B cell (primary cell): ENCODE data around the gene TMC1. TPM values are rescaled to one million over a fixed set of nuclear protein-coding genes. Genes with fewer than 3 reads are reported as not detected.

Experiments
- ATAC-seq: fragments of 200-7000 bp; cut with Tn5 transposase; one replicate; pipeline ENCODE4 v1.10.0; 2021; ENCODE audit warnings: low read depth, mild to moderate bottlenecking, moderate number of reproducible peaks, moderate library complexity
- CTCF ChIA-PET: fragments of 350-600 bp; sonication (Branson Sonifier 250); formaldehyde crosslinking; loops from one replicate; lab custom pipeline; 2021; ENCODE audit warnings: antibody characterized with exemption, inconsistent platforms; lab: Charles Lee
- POLR2A ChIA-PET: fragments of 350-600 bp; sonication (Branson Sonifier 250); formaldehyde crosslinking; loops from one replicate; lab custom pipeline; 2021; ENCODE audit warnings: antibody characterized with exemption; lab: Charles Lee
- DNase-seq: peaks from one replicate; pipeline ENCODE4 v3.0.0; 2013
- H2AFZ ChIP-seq: 2 replicates; pipeline ENCODE4 v1.6.1; 2012; ENCODE audit warnings: mild to moderate bottlenecking, low read depth, low read length; ENCODE audit not compliant: insufficient read depth, poor library complexity, severe bottlenecking
- H3K27ac ChIP-seq, 2 donors: 1 replicate in 1 of 2; 2 replicates in 1 of 2; pipeline ENCODE4 v1.5.1; 2012 to 2013; ENCODE audit warnings: low read length in 2 of 2, mild to moderate bottlenecking in 2 of 2, moderate library complexity in 1 of 2
- H3K27me3 ChIP-seq, 4 experiments: fragments of 200-600 bp in 1 of 4; sonication (generic) in 1 of 4; replicated peaks in 1 of 4; 1 replicate in 2 of 4; 2 replicates in 2 of 4; pipeline versions ENCODE4 v1.6.1 to v1.7.0; 2013 to 2016; ENCODE audit warnings: low read length in 3 of 4, mild to moderate bottlenecking in 2 of 4, mixed read lengths in 1 of 4, moderate library complexity in 1 of 4; ENCODE audit not compliant: insufficient read depth in 4 of 4, control insufficient read depth in 3 of 4; ENCODE audit errors: control extremely low read depth in 1 of 4
- H3K36me3 ChIP-seq, 2 experiments: replicated peaks in 1 of 2; 1 replicate in 1 of 2; 2 replicates in 1 of 2; pipeline versions ENCODE4 v1.6.1 to v1.7.1; 2013; ENCODE audit warnings: low read length in 1 of 2; ENCODE audit not compliant: insufficient read depth in 2 of 2, control insufficient read depth in 1 of 2; ENCODE audit errors: control extremely low read depth in 1 of 2, extremely low read depth in 1 of 2
- H3K4me1 ChIP-seq, 2 donors: fragments of 200-600 bp in 1 of 2; sonication (generic) in 1 of 2; 1 replicate in 1 of 2; 2 replicates in 1 of 2; pipeline versions ENCODE4 v1.5.1 to v1.6.1; 2013 to 2017; ENCODE audit warnings: low read length in 2 of 2; ENCODE audit not compliant: control insufficient read depth in 2 of 2, insufficient read depth in 2 of 2
- H3K4me2 ChIP-seq: replicated peaks from 2 replicates; pipeline ENCODE3; 2012; ENCODE audit warnings: mild to moderate bottlenecking, low read depth, low read length; ENCODE audit not compliant: poor library complexity, severe bottlenecking
- H3K4me3 ChIP-seq, 5 experiments: fragments of 200-600 bp in 1 of 5; sonication (generic) in 1 of 5; 1 replicate in 3 of 5; 2 replicates in 2 of 5; pipeline versions ENCODE4 v1.5.1 to v1.7.0; 2011 to 2016; ENCODE audit warnings: low read length in 4 of 5, mild to moderate bottlenecking in 4 of 5, low read depth in 2 of 5, control low read depth in 1 of 5, moderate library complexity in 1 of 5; ENCODE audit not compliant: insufficient read depth in 1 of 5; ENCODE audit errors: control extremely low read depth in 1 of 5, extremely low read depth in 1 of 5
- H3K79me2 ChIP-seq: fragments of 200-600 bp; sonication (generic); one replicate; pipeline ENCODE4 v1.6.0; 2016; ENCODE audit warnings: low read length; ENCODE audit not compliant: control insufficient read depth, insufficient read depth
- H3K9ac ChIP-seq: fragments of 200-600 bp; sonication (generic); 2 replicates; pipeline ENCODE4 v1.6.1; 2017; ENCODE audit warnings: mild to moderate bottlenecking, low read length, moderate library complexity
- H3K9me3 ChIP-seq, 3 donors: one replicate each; pipeline versions ENCODE4 v1.6.1 to v1.7.1; 2013; ENCODE audit warnings: low read length in 2 of 3; ENCODE audit not compliant: control insufficient read depth in 2 of 3, insufficient read depth in 1 of 3; ENCODE audit errors: control extremely low read depth in 1 of 3
- H4K20me1 ChIP-seq: 2 replicates; pipeline ENCODE4 v1.6.0; 2012; ENCODE audit warnings: mild to moderate bottlenecking, low read length; ENCODE audit not compliant: insufficient read depth, control insufficient read depth, poor library complexity, severe bottlenecking
- H3K27ac Mint-ChIP-seq: one replicate; pipeline ENCODE4 v1.8.0; 2021; ENCODE audit warnings: mixed read lengths
- H3K27me3 Mint-ChIP-seq: one replicate; pipeline ENCODE4 v1.8.0; 2021; ENCODE audit warnings: mixed read lengths
- H3K4me1 Mint-ChIP-seq: one replicate; pipeline ENCODE4 v1.8.0; 2021; ENCODE audit warnings: mixed read lengths
- H3K4me3 Mint-ChIP-seq: one replicate; pipeline ENCODE4 v1.8.0; 2021; ENCODE audit warnings: mixed read lengths
- H3K9me3 Mint-ChIP-seq: one replicate; pipeline ENCODE4 v1.8.0; 2022; ENCODE audit warnings: mixed read lengths; ENCODE audit not compliant: insufficient read depth
- EZH2 ChIP-seq: IDR thresholded peaks from 2 replicates; pipeline ENCODE4 v1.6.1; 2012; ENCODE audit warnings: borderline replicate concordance, low read depth, mild to moderate bottlenecking, moderate library complexity, low read length; ENCODE audit not compliant: insufficient read depth, poor library complexity, severe bottlenecking
- WGBS: methylation state at CpG from one replicate; pipeline ENCODE4 v1.1.5; 2013; ENCODE audit warnings: missing lambda C conversion rate; ENCODE audit not compliant: insufficient coverage; 5-methylcytosine and 5-hydroxymethylcytosine counted together
- intact Hi-C: fragments of 100-400 bp; cut with micrococcal nuclease; formaldehyde crosslinking; loops from one replicate; pipeline ENCODE4 v1.10.0; 2022
- polyA plus RNA-seq: library from polyadenylated mRNA; depleted of rRNA; stranded (reverse); fragments of >200 nt; gene quantifications from 2 replicates; pipeline ENCODE4 v1.2.3, GENCODE V29; 2012
- total RNA-seq, 2 donors: library from RNA; stranded (reverse); fragments of 120-200 nt in 1 of 2; gene quantifications; 1 replicate in 1 of 2; 2 replicates in 1 of 2; pipeline versions ENCODE4 v1.2.3 to v1.2.4, GENCODE V29; 2013 to 2022
- TF ChIP-seq, protein P1 (sequence below): fragments of 200-600 bp; IDR thresholded peaks from one replicate; pipeline ENCODE4 v1.8.0; 2022; ENCODE audit warnings: antibody characterized with exemption, mild to moderate bottlenecking

Gene TMC1
- total and polyA plus RNA-seq, 2 donors (not counting 1 experiment from before 2014, with no cell fraction given) = not detected

DNA sequence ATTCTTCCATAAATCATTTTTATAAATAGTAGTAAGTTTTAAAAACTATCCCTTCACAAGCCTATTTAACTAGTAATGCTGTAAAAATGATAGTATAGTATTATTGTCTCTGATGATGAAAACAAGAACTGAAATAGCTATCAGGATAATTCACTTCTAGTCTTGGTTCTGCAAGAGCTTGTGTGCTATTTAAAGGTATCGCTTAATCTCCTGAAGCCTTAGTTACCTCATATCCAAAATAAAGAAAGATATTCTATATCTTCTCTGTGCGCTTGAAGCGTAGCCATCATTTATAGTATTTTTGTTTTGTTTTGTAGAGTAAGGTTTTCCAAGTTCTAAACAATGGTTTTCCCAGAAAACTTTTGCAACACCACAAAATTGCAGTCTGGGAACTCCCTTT, 180.1 kb downstream of the TMC1 start:
- intact Hi-C loops = no loop called here
- Mint-ChIP-seq H3K4me1 (no peaks in the 10 kb centered on the region), H3K27me3 (no peaks in the 10 kb centered on the region), H3K9me3 (no peaks in the 10 kb centered on the region), H3K4me3 (no peak overlapping the region), H3K27ac (no peak overlapping the region)
- H3K4me3 ChIP-seq = no peak overlapping the region
- H3K27ac ChIP-seq = no peak overlapping the region
- CTCF ChIA-PET = no interaction called here
- no peaks in the 10 kb centered on the region for H3K4me1 ChIP-seq
- no peak for ATAC-seq
- no CpG with 5 or more reads among the region's 3 CpGs for WGBS
- no peaks in the 10 kb centered on the region for H3K36me3 ChIP-seq
- TF ChIP-seq, protein P1, sequence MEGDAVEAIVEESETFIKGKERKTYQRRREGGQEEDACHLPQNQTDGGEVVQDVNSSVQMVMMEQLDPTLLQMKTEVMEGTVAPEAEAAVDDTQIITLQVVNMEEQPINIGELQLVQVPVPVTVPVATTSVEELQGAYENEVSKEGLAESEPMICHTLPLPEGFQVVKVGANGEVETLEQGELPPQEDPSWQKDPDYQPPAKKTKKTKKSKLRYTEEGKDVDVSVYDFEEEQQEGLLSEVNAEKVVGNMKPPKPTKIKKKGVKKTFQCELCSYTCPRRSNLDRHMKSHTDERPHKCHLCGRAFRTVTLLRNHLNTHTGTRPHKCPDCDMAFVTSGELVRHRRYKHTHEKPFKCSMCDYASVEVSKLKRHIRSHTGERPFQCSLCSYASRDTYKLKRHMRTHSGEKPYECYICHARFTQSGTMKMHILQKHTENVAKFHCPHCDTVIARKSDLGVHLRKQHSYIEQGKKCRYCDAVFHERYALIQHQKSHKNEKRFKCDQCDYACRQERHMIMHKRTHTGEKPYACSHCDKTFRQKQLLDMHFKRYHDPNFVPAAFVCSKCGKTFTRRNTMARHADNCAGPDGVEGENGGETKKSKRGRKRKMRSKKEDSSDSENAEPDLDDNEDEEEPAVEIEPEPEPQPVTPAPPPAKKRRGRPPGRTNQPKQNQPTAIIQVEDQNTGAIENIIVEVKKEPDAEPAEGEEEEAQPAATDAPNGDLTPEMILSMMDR = no peak
- no peak for TF ChIP-seq EZH2
- no peak overlapping the region for H3K4me2 ChIP-seq
- no peak overlapping the region for H2AFZ ChIP-seq
- DNase-seq = no peak
- H3K9ac ChIP-seq = no peak overlapping the region
- POLR2A ChIA-PET = no interaction called here
- no peaks in the 10 kb centered on the region for H3K27me3 ChIP-seq
- no peaks in the 10 kb centered on the region for H3K79me2 ChIP-seq
- no peaks in the 10 kb centered on the region for H3K9me3 ChIP-seq
- H4K20me1 ChIP-seq = no peaks in the 10 kb centered on the region

DNA sequence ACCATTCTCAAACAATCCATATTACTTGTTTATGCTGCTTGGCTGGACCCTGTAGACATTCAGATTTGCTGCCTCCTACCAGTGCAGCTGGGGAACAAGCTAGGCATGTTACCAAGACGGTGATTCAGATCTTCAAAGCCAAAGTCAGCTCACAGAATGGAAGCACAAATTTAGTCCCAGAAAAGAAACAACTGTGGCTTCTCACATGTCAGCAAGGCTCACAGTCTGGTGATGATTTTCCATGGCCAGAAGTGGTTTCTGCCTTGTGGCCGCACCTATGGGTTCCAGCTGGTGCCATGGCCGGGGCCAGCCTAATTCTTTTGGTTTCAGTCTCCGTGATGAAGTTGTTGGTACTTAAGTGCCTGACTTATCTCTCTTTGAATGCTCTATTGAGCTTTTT, 182.2 kb downstream of the TMC1 start:
- ATAC-seq = no peak
- CTCF ChIA-PET = no interaction called here
- Histone ChIP-seq H3K4me1 (no peaks in the 10 kb centered on the region), H3K27ac (no peak overlapping the region), H3K4me3 (no peak overlapping the region), H2AFZ (no peak overlapping the region), H3K36me3 (no peaks in the 10 kb centered on the region), H3K9me3 (no peaks in the 10 kb centered on the region), H3K9ac (no peak overlapping the region), H4K20me1 (no peaks in the 10 kb centered on the region), H3K79me2 (no peaks in the 10 kb centered on the region), H3K27me3 (no peaks in the 10 kb centered on the region), H3K4me2 (no peak overlapping the region)
- Mint-ChIP-seq H3K9me3 (no peaks in the 10 kb centered on the region), H3K4me3 (no peak overlapping the region), H3K27ac (no peak overlapping the region), H3K4me1 (no peaks in the 10 kb centered on the region), H3K27me3 (no peaks in the 10 kb centered on the region)
- no peak for DNase-seq
- intact Hi-C loops = no loop called here
- POLR2A ChIA-PET = no interaction called here
- 77% methylated on average over 3 of the region's 4 CpGs for WGBS
- TF ChIP-seq, protein P1 = no peak
- no peak for TF ChIP-seq EZH2
